ENCODE results near the gene KPNA6.
"Not testable (repeated sequence)": the region's sequence is repeated elsewhere in the genome, so short reads cannot be mapped to it uniquely, and the experiment has no call there.

Gene KPNA6

DNA sequence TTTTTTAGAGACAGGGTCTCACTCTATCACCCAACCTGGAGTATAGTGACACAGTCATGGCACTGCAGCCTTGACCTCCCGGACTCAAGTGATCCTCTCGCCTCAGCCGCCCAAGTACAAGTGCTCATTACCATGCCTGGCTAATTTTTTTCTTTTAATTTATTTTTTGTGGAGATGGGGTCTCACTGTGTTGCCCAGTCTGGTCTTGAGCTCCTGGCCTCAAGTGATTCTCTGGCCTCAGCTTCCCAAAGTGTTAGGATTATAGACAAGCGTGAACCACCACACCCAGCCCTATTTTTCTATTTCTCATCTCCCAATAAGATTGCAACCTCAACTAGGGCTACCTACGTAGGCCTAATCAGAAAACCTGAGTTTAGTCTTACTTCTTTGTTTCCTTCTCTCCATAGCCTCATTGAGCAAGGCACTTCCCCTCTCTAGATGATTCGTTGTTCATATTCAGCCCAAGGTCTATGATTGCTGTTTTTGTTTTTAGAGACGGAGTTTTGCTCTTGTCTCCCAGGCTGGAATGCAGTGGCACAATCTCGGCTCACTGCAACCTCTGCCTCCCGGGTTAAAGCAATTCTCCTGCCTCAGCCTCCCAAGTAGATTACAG lies 1.1 kb upstream of the KPNA6 start:
- Histone ChIP-seq H3K9me3 (ENCODE audit: low read depth, low read length) (no peaks in the 10 kb centered on the region), H3K4me3 (no peak overlapping the region), H3K27ac (no peak overlapping the region), H3K36me3 (ENCODE audit: insufficient read depth, low read length) (peaks cover 4% of the 10 kb centered on the region; the same call in 1 of the 2 replicates), H3K9ac (ENCODE audit: insufficient read length) (no peak overlapping the region)
- no peak for DNase-seq (ENCODE audit: low read depth, low spot score)
- no peak for TF ChIP-seq FOXP2 (optimal IDR thresholded peaks at IDR 0.05; ENCODE audit: control extremely low read depth, extremely low read length, insufficient read depth)
- no peak for TF ChIP-seq POLR2AphosphoS5 (IDR thresholded peaks at IDR 0.05; ENCODE audit: borderline replicate concordance, low read depth, low read length)
- TF ChIP-seq EZH2 (IDR thresholded peaks at IDR 0.05), result no peak

DNA sequence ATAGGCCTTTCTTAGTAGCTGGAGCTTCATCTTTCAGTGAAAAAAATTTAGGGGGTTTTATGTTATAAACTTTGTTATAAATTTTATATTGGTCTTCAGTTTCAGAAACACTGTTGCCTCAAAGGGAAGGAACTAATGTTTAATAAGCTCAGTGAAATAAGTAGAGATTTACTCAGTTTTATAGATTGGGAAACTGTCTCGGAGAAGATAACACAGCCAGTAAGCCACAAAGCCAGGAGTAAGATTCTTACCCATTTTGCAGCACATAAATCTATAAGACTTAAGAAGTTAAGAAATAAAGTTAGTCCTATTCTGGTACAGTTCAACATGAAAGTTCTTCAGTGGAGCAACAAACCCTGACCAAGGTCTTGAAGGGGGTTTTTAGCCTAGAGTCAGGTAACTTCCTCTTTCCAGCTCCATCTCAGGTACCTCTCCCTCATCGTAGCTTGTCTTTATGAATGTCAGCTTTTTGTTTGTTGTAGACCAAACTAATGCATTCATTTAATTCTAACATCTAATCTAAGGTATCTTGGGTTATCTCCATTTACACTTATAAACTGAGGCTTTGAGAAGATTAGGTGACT lies 3.3 kb downstream of the KPNA6 start:
- no peak for DNase-seq (ENCODE audit: low read depth, low spot score)
- no peak overlapping the region for H3K27ac ChIP-seq
- no peak overlapping the region for H3K9ac ChIP-seq (ENCODE audit: insufficient read length)

DNA sequence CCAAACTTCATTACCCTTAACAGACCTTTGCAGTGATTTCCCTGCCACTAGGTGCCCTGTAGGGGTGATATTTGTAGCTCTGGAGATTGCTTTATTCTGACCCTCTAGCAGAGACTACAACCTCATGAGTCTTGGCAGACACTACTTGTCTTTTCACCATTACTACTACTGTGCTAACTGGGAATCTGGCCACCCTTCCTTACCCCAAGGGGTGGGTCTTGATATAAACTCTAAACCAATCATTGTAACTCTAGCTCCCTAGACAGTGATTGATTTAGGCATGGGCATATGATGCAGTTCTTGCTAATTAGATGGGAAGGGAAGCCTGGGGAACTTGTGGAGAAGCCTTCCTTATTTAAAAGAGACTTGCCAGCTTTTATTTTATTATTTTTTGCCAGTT lies 3.9 kb downstream of the KPNA6 start:
- no peaks in the 10 kb centered on the region for H3K9me3 ChIP-seq (ENCODE audit: low read depth, low read length)
- no peak overlapping the region for H3K9ac ChIP-seq (ENCODE audit: insufficient read length)
- DNase-seq (ENCODE audit: low read depth, low spot score), result no peak
- H3K4me3 ChIP-seq, result no peak overlapping the region
- H3K36me3 ChIP-seq (ENCODE audit: insufficient read depth, low read length), result 0 out of 2 replicates have a peak, but pooled peaks cover 4% of the 10 kb centered on the region
- TF ChIP-seq POLR2AphosphoS5 (IDR thresholded peaks at IDR 0.05; ENCODE audit: borderline replicate concordance, low read depth, low read length) (no peak), FOXP2 (optimal IDR thresholded peaks at IDR 0.05; ENCODE audit: control extremely low read depth, extremely low read length, insufficient read depth) (no peak), EZH2 (IDR thresholded peaks at IDR 0.05) (no peak)
- no peak overlapping the region for H3K27ac ChIP-seq

More for the DNA sequence above, 3.3 kb downstream of the KPNA6 start:
- Histone ChIP-seq H3K4me3 (no peak overlapping the region), H3K9me3 (ENCODE audit: low read depth, low read length) (no peaks in the 10 kb centered on the region), H3K36me3 (ENCODE audit: insufficient read depth, low read length) (0 out of 2 replicates have a peak, but pooled peaks cover 4% of the 10 kb centered on the region)
- TF ChIP-seq POLR2AphosphoS5 (IDR thresholded peaks at IDR 0.05; ENCODE audit: borderline replicate concordance, low read depth, low read length) (no peak), EZH2 (IDR thresholded peaks at IDR 0.05) (no peak), FOXP2 (optimal IDR thresholded peaks at IDR 0.05; ENCODE audit: control extremely low read depth, extremely low read length, insufficient read depth) (no peak)

DNA sequence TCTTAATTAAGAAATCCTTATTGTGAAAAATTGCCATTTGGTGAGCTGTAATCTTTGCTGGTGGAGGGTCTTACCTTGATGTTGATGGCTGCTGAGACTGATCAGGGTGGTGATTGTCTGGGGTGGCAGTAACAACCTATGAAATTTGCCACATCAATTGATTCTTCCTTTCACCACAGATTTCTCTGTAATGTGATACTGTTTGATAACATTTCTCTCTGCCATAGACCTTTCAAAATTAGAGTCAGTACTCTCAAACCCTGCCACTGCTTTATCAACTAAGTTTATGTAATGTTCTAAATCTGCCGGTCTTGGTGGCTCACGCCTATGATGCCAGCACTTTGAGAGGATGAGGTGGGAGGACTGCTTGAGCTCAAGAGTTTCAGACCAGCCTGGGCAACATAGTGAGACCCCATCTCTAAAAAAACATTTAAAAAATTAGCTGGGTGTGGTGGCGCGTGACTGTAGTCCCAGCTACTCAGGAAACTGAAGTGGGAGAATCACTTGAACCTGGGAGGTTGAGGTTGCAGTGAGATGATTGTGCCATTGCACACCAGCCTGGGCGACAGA lies 5.0 kb downstream of the KPNA6 start:
- no peak overlapping the region for H3K27ac ChIP-seq
- H3K9ac ChIP-seq (ENCODE audit: insufficient read length), result no peak overlapping the region
- no peaks in the 10 kb centered on the region for H3K9me3 ChIP-seq (ENCODE audit: low read depth, low read length)
- DNase-seq (ENCODE audit: low read depth, low spot score), result no peak
- TF ChIP-seq FOXP2 (optimal IDR thresholded peaks at IDR 0.05; ENCODE audit: control extremely low read depth, extremely low read length, insufficient read depth) (no peak), POLR2AphosphoS5 (IDR thresholded peaks at IDR 0.05; ENCODE audit: borderline replicate concordance, low read depth, low read length) (no peak), EZH2 (IDR thresholded peaks at IDR 0.05) (no peak)
- H3K4me3 ChIP-seq, result no peak overlapping the region
- 0 out of 2 replicates have a peak, but pooled peaks cover 4% of the 10 kb centered on the region for H3K36me3 ChIP-seq (ENCODE audit: insufficient read depth, low read length)

DNA sequence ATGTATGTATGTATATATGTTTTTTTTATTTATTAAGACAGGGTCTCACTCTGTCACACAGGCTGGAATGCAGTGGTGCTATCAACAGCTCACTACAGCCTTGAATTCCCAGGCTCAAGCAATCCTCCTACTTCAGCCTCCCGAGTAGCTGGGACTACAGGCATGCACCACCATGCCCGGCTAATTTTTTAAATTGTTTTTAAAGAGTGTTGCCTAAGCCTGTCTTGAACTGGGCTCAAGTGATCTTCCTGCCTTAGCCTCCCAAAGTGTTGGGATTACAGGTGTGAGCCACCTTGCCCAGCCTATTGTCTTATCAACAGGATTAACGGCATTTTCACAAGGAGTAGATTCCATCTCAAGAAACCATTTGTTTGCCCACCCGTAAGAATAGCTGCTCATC lies 5.6 kb downstream of the KPNA6 start:
- not testable (repeated sequence) for H3K36me3 ChIP-seq (ENCODE audit: insufficient read depth, low read length); H3K9ac ChIP-seq (ENCODE audit: insufficient read length); H3K9me3 ChIP-seq (ENCODE audit: low read depth, low read length); DNase-seq (ENCODE audit: low read depth, low spot score); H3K4me3 ChIP-seq; H3K27ac ChIP-seq

DNA sequence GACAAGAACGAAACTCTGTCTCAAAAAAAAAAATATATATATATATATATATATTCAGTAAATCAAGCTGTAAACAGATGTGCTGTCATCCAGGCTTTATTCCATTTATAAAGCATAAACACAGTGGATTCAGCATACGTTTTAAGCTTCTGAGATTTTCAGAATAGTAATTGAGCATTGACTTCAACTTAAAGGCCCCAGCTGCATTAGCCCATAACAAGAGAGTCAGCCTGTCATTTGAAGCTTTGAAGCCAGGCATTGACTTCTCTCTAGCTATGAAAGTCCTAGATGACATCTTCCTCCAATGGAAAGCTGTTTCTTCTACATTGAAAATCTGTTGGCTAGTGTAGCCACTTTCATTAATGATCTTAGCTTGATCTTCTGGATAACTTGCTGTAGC lies 6.6 kb downstream of the KPNA6 start:
- DNase-seq (ENCODE audit: low read depth, low spot score), result no peak
- H3K36me3 ChIP-seq (ENCODE audit: insufficient read depth, low read length), result 0 out of 2 replicates have a peak, but pooled peaks cover 4% of the 10 kb centered on the region
- no peak overlapping the region for H3K9ac ChIP-seq (ENCODE audit: insufficient read length)
- no peak for TF ChIP-seq EZH2 (IDR thresholded peaks at IDR 0.05)
- no peak for TF ChIP-seq FOXP2 (optimal IDR thresholded peaks at IDR 0.05; ENCODE audit: control extremely low read depth, extremely low read length, insufficient read depth)
- no peak for TF ChIP-seq POLR2AphosphoS5 (IDR thresholded peaks at IDR 0.05; ENCODE audit: borderline replicate concordance, low read depth, low read length)
- H3K27ac ChIP-seq, result no peak overlapping the region
- no peak overlapping the region for H3K4me3 ChIP-seq
- no peaks in the 10 kb centered on the region for H3K9me3 ChIP-seq (ENCODE audit: low read depth, low read length)

DNA sequence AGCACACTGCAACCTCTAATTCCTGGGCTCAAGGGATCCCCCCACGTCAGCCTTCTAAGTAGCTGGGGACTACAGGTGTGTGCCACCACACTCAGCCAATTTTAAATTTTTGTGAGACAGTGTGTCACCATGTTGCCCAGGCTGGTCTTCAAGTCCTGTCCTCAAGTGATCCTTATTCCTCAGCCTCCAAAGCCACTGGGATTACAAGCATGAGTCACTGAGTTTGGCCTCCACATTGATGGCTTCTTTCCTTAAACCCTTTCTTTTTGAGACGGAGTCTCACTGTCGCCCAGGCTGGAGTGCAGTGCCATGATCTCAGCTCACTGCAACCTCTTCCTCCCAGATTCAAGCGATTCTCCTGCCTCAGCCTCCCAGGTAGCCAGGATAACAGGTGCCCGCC lies 7.6 kb downstream of the KPNA6 start:
- DNase-seq (ENCODE audit: low read depth, low spot score), result no peak
- H3K27ac ChIP-seq, result no peak overlapping the region
- H3K9ac ChIP-seq (ENCODE audit: insufficient read length), result no peak overlapping the region
- H3K4me3 ChIP-seq, result no peak overlapping the region
- H3K9me3 ChIP-seq (ENCODE audit: low read depth, low read length), result no peaks in the 10 kb centered on the region
- H3K36me3 ChIP-seq (ENCODE audit: insufficient read depth, low read length), result 0 out of 2 replicates have a peak, but pooled peaks cover 4% of the 10 kb centered on the region
- TF ChIP-seq FOXP2 (optimal IDR thresholded peaks at IDR 0.05; ENCODE audit: control extremely low read depth, extremely low read length, insufficient read depth) (no peak), POLR2AphosphoS5 (IDR thresholded peaks at IDR 0.05; ENCODE audit: borderline replicate concordance, low read depth, low read length) (no peak), EZH2 (IDR thresholded peaks at IDR 0.05) (no peak)

DNA sequence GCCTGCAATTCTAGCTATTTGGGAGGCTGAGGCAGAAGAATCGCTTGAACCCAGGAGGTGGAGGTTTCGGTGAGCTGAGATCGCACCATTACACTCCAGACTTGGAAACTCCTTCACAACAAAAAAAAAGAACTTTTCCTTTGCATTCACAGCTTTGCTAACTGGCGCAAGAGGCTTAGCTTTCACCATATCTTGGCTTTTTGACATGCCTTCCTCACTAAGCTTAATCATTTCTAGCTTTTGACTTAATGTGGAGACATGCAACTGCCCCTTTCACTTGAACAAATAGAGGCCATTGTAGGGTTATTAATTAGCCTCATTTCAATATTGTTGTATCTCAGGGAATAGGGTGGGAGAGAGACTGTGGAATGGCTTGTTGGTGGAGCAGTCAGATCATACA lies 8.7 kb downstream of the KPNA6 start:
- H3K9me3 ChIP-seq (ENCODE audit: low read depth, low read length), result no peaks in the 10 kb centered on the region
- DNase-seq (ENCODE audit: low read depth, low spot score), result no peak
- no peak overlapping the region for H3K27ac ChIP-seq
- no peak for TF ChIP-seq FOXP2 (optimal IDR thresholded peaks at IDR 0.05; ENCODE audit: control extremely low read depth, extremely low read length, insufficient read depth)
- no peak for TF ChIP-seq EZH2 (IDR thresholded peaks at IDR 0.05)
- no peak for TF ChIP-seq POLR2AphosphoS5 (IDR thresholded peaks at IDR 0.05; ENCODE audit: borderline replicate concordance, low read depth, low read length)
- H3K9ac ChIP-seq (ENCODE audit: insufficient read length), result no peak overlapping the region
- 0 out of 2 replicates have a peak, but pooled peaks cover 4% of the 10 kb centered on the region for H3K36me3 ChIP-seq (ENCODE audit: insufficient read depth, low read length)
- no peak overlapping the region for H3K4me3 ChIP-seq

Data from SK-N-MC (cell line).